PC-3 (cell line): ENCODE measurements around the gene EPHB1. TPM values are rescaled to one million over a fixed set of nuclear protein-coding genes. Genes with fewer than 3 reads are reported as not detected.

Experiments
- ATAC-seq: fragments of 200-7000 bp; cut with Tn5 transposase; 2 replicates; pipeline ENCODE4 v1.9.1; 2020; ENCODE audit warnings: mild to moderate bottlenecking, moderate library complexity
- BruUV-seq: library from RNA; stranded (reverse); fragments of 400-500 nt; replicated peaks from 2 replicates; lab custom pipeline; 2021; lab: Mats Ljungman, UMichigan
- CTCF ChIA-PET: fragments of 300-600 bp; sonication (Branson Sonifier 250); formaldehyde crosslinking; loops from one replicate; lab custom pipeline; 2022; ENCODE audit warnings: antibody characterized with exemption; lab: Charles Lee
- POLR2A ChIA-PET: fragments of 300-600 bp; sonication (Branson Sonifier 250); formaldehyde crosslinking; loops from one replicate; lab custom pipeline; 2022; ENCODE audit warnings: antibody characterized with exemption; ENCODE audit not compliant: unreplicated experiment; lab: Charles Lee
- DNase-seq: peaks from one replicate; pipeline ENCODE4 v3.0.0-alpha.2; 2015
- H2AFZ ChIP-seq: fragments of 300-600 bp; sonication (generic); 2 replicates; pipeline ENCODE4 v1.6.0; 2016; ENCODE audit warnings: antibody characterized with exemption, low read length
- H3F3A ChIP-seq: fragments of 300-600 bp; sonication (generic); one replicate; pipeline ENCODE4 v1.6.0; 2017; ENCODE audit warnings: antibody characterized with exemption, low read length, control low read depth, mild to moderate bottlenecking; ENCODE audit not compliant: unreplicated experiment
- H3K27ac ChIP-seq: fragments of 300-600 bp; sonication (generic); 2 replicates; pipeline ENCODE4 v1.5.1; 2016; ENCODE audit warnings: mild to moderate bottlenecking, low read length
- H3K27me3 ChIP-seq: fragments of 300-600 bp; sonication (generic); 2 replicates; pipeline ENCODE4 v1.6.1; 2016; ENCODE audit warnings: low read length, mixed read lengths
- H3K36me3 ChIP-seq: fragments of 300-600 bp; sonication (generic); 2 replicates; pipeline ENCODE4 v1.6.1; 2016; ENCODE audit warnings: low read depth, mixed run types, low read length, mixed read lengths
- H3K4me1 ChIP-seq: fragments of 300-600 bp; sonication (generic); 2 replicates; pipeline ENCODE4 v1.5.1; 2016; ENCODE audit warnings: low read length; ENCODE audit not compliant: insufficient read depth
- H3K4me2 ChIP-seq: fragments of 300-600 bp; sonication (generic); 2 replicates; pipeline ENCODE4 v1.6.0; 2016; ENCODE audit warnings: low read length
- H3K4me3 ChIP-seq: fragments of 300-600 bp; sonication (generic); 2 replicates; pipeline ENCODE4 v1.5.1; 2016; ENCODE audit warnings: mild to moderate bottlenecking, low read length, mixed read lengths
- H3K79me2 ChIP-seq: fragments of 300-600 bp; sonication (generic); 2 replicates; pipeline ENCODE4 v1.6.1; 2017; ENCODE audit warnings: low read length, mixed read lengths
- H3K9ac ChIP-seq: fragments of 300-600 bp; sonication (generic); 2 replicates; pipeline ENCODE4 v1.6.0; 2016; ENCODE audit warnings: mild to moderate bottlenecking, low read length
- H3K9me2 ChIP-seq: fragments of 300-600 bp; sonication (generic); replicated peaks from 2 replicates; pipeline ENCODE4 v1.6.1; 2016; ENCODE audit warnings: mixed run types, low read length, mixed read lengths
- H3K9me3 ChIP-seq: fragments of 300-600 bp; sonication (generic); 2 replicates; pipeline ENCODE4 v1.6.1; 2016; ENCODE audit warnings: low read length, mixed read lengths
- H4K20me1 ChIP-seq: fragments of 300-600 bp; sonication (generic); 2 replicates; pipeline ENCODE4 v1.6.1; 2016; ENCODE audit warnings: low read length, mixed read lengths
- CTCF ChIP-seq: fragments of 300-600 bp; sonication (generic); conservative IDR thresholded peaks from 2 replicates; pipeline ENCODE4 v1.5.1; 2017; ENCODE audit warnings: antibody characterized with exemption, low read depth, mild to moderate bottlenecking, low read length
- EZH2 ChIP-seq: fragments of 300-600 bp; sonication (generic); IDR thresholded peaks from one replicate; pipeline ENCODE4 v1.6.1; 2017; ENCODE audit warnings: antibody characterized with exemption, mild to moderate bottlenecking, low read length; ENCODE audit not compliant: unreplicated experiment
- EZH2phosphoT487 ChIP-seq: fragments of 300-600 bp; sonication (generic); IDR thresholded peaks from 2 replicates; pipeline ENCODE4 v1.6.1; 2018; ENCODE audit warnings: mild to moderate bottlenecking, antibody characterized with exemption, low read length, borderline replicate concordance
- intact Hi-C: fragments of 100-400 bp; cut with micrococcal nuclease; formaldehyde crosslinking; loops from 2 replicates; pipeline ENCODE4 v1.9.0; 2023
- total RNA-seq: library from RNA; depleted of rRNA; stranded (reverse); fragments of >200 nt; gene quantifications from 2 replicates; pipeline ENCODE4 v1.2.3, GENCODE V29; 2014

EPHB1 gene
- total RNA-seq, 1 experiment from 2014 or later: 0.69 TPM

- Histone ChIP-seq H3K27ac (no peak overlapping the region), H3K9ac (no peak overlapping the region), H3K36me3 (no peaks in the 10 kb centered on the region), H3K9me3 (no peaks in the 10 kb centered on the region), H4K20me1 (no peaks in the 10 kb centered on the region), H3K4me1 (no peaks in the 10 kb centered on the region), H3K79me2 (no peaks in the 10 kb centered on the region), H3K4me3 (no peak overlapping the region), H3K4me2 (no peak overlapping the region), H2AFZ (no peak overlapping the region), H3K9me2 (no peaks in the 10 kb centered on the region), H3F3A (no peaks in the 10 kb centered on the region), H3K27me3 (no peaks in the 10 kb centered on the region)
- TF ChIP-seq EZH2: no peak
- no peak for TF ChIP-seq CTCF
- TF ChIP-seq EZH2phosphoT487: no peak
- no TSS peak for BruUV-seq
- no peak for ATAC-seq
- no peak for DNase-seq
- intact Hi-C loops: no loop called here
- POLR2A ChIA-PET: no interaction called here
- CTCF ChIA-PET: no interaction called here
Measured at GRCh38 chr3:134772011-134772410, 23.0 kb upstream of the EPHB1 start.

GRCh38 chr3:134772591-134772990 lies 22.5 kb upstream of the EPHB1 start:
- no peak for DNase-seq
- TF ChIP-seq CTCF: no peak
- no peak for TF ChIP-seq EZH2
- TF ChIP-seq EZH2phosphoT487: no peak
- intact Hi-C loops: no loop called here
- no peak overlapping the region for H3K27ac ChIP-seq
- H3K27me3 ChIP-seq: no peaks in the 10 kb centered on the region
- no peaks in the 10 kb centered on the region for H3K79me2 ChIP-seq
- H3K4me2 ChIP-seq: no peak overlapping the region
- ChIA-PET POLR2A (no interaction called here), CTCF (no interaction called here)
- no peaks in the 10 kb centered on the region for H4K20me1 ChIP-seq
- no peak overlapping the region for H3K4me3 ChIP-seq
- H3K36me3 ChIP-seq: no peaks in the 10 kb centered on the region
- H3K9me2 ChIP-seq: no peaks in the 10 kb centered on the region
- H3K9me3 ChIP-seq: no peaks in the 10 kb centered on the region
- no peak overlapping the region for H3K9ac ChIP-seq
- ATAC-seq: no peak
- no peaks in the 10 kb centered on the region for H3F3A ChIP-seq
- BruUV-seq: no TSS peak
- no peaks in the 10 kb centered on the region for H3K4me1 ChIP-seq
- no peak overlapping the region for H2AFZ ChIP-seq

GRCh38 chr3:134775831-134776230 lies 19.2 kb upstream of the EPHB1 start:
- Histone ChIP-seq H3K4me1 (no peaks in the 10 kb centered on the region), H3K79me2 (no peaks in the 10 kb centered on the region), H4K20me1 (no peaks in the 10 kb centered on the region), H2AFZ (no peak overlapping the region), H3K27ac (no peak overlapping the region), H3K27me3 (no peaks in the 10 kb centered on the region), H3F3A (no peaks in the 10 kb centered on the region), H3K9me3 (no peaks in the 10 kb centered on the region), H3K9ac (no peak overlapping the region), H3K4me2 (no peak overlapping the region), H3K4me3 (no peak overlapping the region), H3K9me2 (no peaks in the 10 kb centered on the region), H3K36me3 (no peaks in the 10 kb centered on the region)
- no peak for DNase-seq
- POLR2A ChIA-PET: no interaction called here
- ATAC-seq: no peak
- BruUV-seq: no TSS peak
- intact Hi-C loops: no loop called here
- CTCF ChIA-PET: no interaction called here
- TF ChIP-seq CTCF (no peak), EZH2phosphoT487 (no peak), EZH2 (no peak)
